ENCODE measurements around the gene VCX2.
"Not testable (repeated sequence)": the region's sequence is repeated elsewhere in the genome, so short reads cannot be mapped to it uniquely, and the experiment has no call there.

Gene VCX2

GRCh38 chrX:8179656-8180055 is 8.6 kb upstream of the VCX2 start:
- Histone ChIP-seq H3K4me2 (ENCODE audit: low read length) (no peak overlapping the region), H3K36me3 (ENCODE audit: control insufficient read depth, low read length) (no peaks in the 10 kb centered on the region), H4K20me1 (ENCODE audit: control insufficient read depth, insufficient read depth, low read depth, low read length) (no peaks in the 10 kb centered on the region), H3K27me3 (ENCODE audit: control insufficient read depth, low read length) (no peaks in the 10 kb centered on the region), H3K4me1 (ENCODE audit: control insufficient read depth, low read length) (no peaks in the 10 kb centered on the region), H3K9me2 (replicated peaks; ENCODE audit: control insufficient read depth, low read length) (no peaks in the 10 kb centered on the region), H3K27ac (ENCODE audit: low read depth, low read length) (no peak overlapping the region), H3F3A (ENCODE audit: control insufficient read depth, insufficient read depth) (no peaks in the 10 kb centered on the region), H3K79me2 (ENCODE audit: control insufficient read depth, low read length) (no peaks in the 10 kb centered on the region), H3K4me3 (ENCODE audit: low read length) (no peak overlapping the region), H3K9me3 (ENCODE audit: control insufficient read depth, insufficient read depth, low read length) (no peaks in the 10 kb centered on the region)
- TF ChIP-seq CTCF (IDR thresholded peaks at IDR 0.05; ENCODE audit: low read depth, low read length, poor library complexity, severe bottlenecking) (no peak), EZH2phosphoT487 (IDR thresholded peaks at IDR 0.05; ENCODE audit: borderline replicate concordance, low read length) (no peak)

DNA sequence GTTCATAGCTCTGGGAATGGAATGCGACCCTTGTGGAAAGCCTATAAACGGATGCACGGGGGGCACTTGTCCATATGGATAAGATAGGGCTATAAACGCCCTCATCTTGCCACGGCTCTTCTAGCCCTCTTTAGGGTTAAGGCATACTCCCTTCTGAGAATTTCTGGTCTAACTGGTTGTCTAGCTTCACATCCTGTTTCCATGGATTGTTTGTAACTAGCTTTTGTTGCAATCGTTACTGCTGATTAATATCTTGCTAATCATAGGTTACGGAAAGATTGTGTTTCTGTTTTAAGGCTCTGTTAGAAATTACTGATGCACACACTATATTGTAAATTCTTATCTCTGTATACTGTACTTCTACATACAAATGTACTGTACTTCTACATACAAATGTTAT is 17.1 kb downstream of the VCX2 start:
- not testable (repeated sequence) for H3K4me2 ChIP-seq (ENCODE audit: low read length); H4K20me1 ChIP-seq (ENCODE audit: control insufficient read depth, insufficient read depth, low read depth, low read length)

GRCh38 chrX:8147226-8147625 is 23.8 kb downstream of the VCX2 start:
- H3K9me2 ChIP-seq (replicated peaks; ENCODE audit: control insufficient read depth, low read length) = no peaks in the 10 kb centered on the region
- no peaks in the 10 kb centered on the region for H3K4me1 ChIP-seq (ENCODE audit: control insufficient read depth, low read length)
- TF ChIP-seq EZH2phosphoT487 (IDR thresholded peaks at IDR 0.05; ENCODE audit: borderline replicate concordance, low read length) = no peak
- no peak for TF ChIP-seq CTCF (IDR thresholded peaks at IDR 0.05; ENCODE audit: low read depth, low read length, poor library complexity, severe bottlenecking)
- no peaks in the 10 kb centered on the region for H3K9me3 ChIP-seq (ENCODE audit: control insufficient read depth, insufficient read depth, low read length)
- H3K27me3 ChIP-seq (ENCODE audit: control insufficient read depth, low read length) = no peaks in the 10 kb centered on the region
- no peaks in the 10 kb centered on the region for H3K36me3 ChIP-seq (ENCODE audit: control insufficient read depth, low read length)
- H3K4me3 ChIP-seq (ENCODE audit: low read length) = no peak overlapping the region
- H3F3A ChIP-seq (ENCODE audit: control insufficient read depth, insufficient read depth) = no peaks in the 10 kb centered on the region
- H3K4me2 ChIP-seq (ENCODE audit: low read length) = no peak overlapping the region
- no peaks in the 10 kb centered on the region for H4K20me1 ChIP-seq (ENCODE audit: control insufficient read depth, insufficient read depth, low read depth, low read length)
- no peak overlapping the region for H3K27ac ChIP-seq (ENCODE audit: low read depth, low read length)
- no peaks in the 10 kb centered on the region for H3K79me2 ChIP-seq (ENCODE audit: control insufficient read depth, low read length)

More for the DNA sequence above, 17.1 kb downstream of the VCX2 start:
- not testable (repeated sequence) for H3K27me3 ChIP-seq (ENCODE audit: control insufficient read depth, low read length); H3K9me2 ChIP-seq (replicated peaks; ENCODE audit: control insufficient read depth, low read length); H3K79me2 ChIP-seq (ENCODE audit: control insufficient read depth, low read length); H3K9me3 ChIP-seq (ENCODE audit: control insufficient read depth, insufficient read depth, low read length); H3K4me3 ChIP-seq (ENCODE audit: low read length); H3K36me3 ChIP-seq (ENCODE audit: control insufficient read depth, low read length); H3K4me1 ChIP-seq (ENCODE audit: control insufficient read depth, low read length); H3K27ac ChIP-seq (ENCODE audit: low read depth, low read length); H3F3A ChIP-seq (ENCODE audit: control insufficient read depth, insufficient read depth)

DNA sequence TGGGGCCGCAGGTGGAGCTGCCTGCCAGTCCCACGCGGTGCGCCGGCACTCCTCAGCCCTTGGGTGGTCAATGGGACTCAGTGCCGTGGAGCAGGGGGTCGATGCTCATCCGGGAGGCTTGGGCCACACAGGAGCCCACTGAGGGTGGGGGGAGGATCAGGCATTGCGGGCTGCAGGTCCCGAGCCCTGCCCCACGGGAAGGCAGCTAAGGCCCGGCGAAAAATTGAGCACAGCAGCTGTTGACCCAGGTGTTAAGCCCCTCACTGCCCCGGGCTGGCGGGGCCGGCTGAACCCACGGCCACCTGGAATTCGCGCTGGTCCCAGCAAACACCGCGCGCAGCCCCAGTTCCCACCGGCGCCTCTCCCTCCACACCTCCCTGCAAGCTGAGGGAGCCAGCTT is 26.1 kb downstream of the VCX2 start:
- Histone ChIP-seq H3K4me2 (ENCODE audit: low read length) (no peak overlapping the region), H3K27me3 (ENCODE audit: control insufficient read depth, low read length) (no peaks in the 10 kb centered on the region), H3K27ac (ENCODE audit: low read depth, low read length) (no peak overlapping the region), H3K79me2 (ENCODE audit: control insufficient read depth, low read length) (no peaks in the 10 kb centered on the region), H3K9me3 (ENCODE audit: control insufficient read depth, insufficient read depth, low read length) (no peaks in the 10 kb centered on the region), H3K9me2 (replicated peaks; ENCODE audit: control insufficient read depth, low read length) (no peaks in the 10 kb centered on the region), H3K4me1 (ENCODE audit: control insufficient read depth, low read length) (no peaks in the 10 kb centered on the region), H4K20me1 (ENCODE audit: control insufficient read depth, insufficient read depth, low read depth, low read length) (no peaks in the 10 kb centered on the region), H3K4me3 (ENCODE audit: low read length) (no peak overlapping the region), H3F3A (ENCODE audit: control insufficient read depth, insufficient read depth) (no peaks in the 10 kb centered on the region), H3K36me3 (ENCODE audit: control insufficient read depth, low read length) (no peaks in the 10 kb centered on the region)
- TF ChIP-seq EZH2phosphoT487 (IDR thresholded peaks at IDR 0.05; ENCODE audit: borderline replicate concordance, low read length) = no peak
- TF ChIP-seq CTCF (IDR thresholded peaks at IDR 0.05; ENCODE audit: low read depth, low read length, poor library complexity, severe bottlenecking) = no peak
